HepG2 (cell line): ENCODE data around the gene SP1. TPM values are rescaled to one million over a fixed set of nuclear protein-coding genes. Genes with fewer than 3 reads are reported as not detected.

Source experiments
- BORCS8-MEF2B ChIP-seq: sonication (generic); formaldehyde crosslinking; IDR thresholded peaks from 2 replicates; pipeline ENCODE4 v1.8.0; 2022; ENCODE audit warnings: mild to moderate bottlenecking, missing genetic modification reagents
- HES4 ChIP-seq: sonication (generic); formaldehyde crosslinking; IDR thresholded peaks from 2 replicates; pipeline ENCODE4 v1.9.0; 2021; ENCODE audit warnings: mild to moderate bottlenecking, missing genetic modification reagents, borderline replicate concordance
- TCF12 ChIP-seq, 2 experiments: fragments of 450-650 bp in 1 of 2; sonication (generic) in 1 of 2; formaldehyde crosslinking in 1 of 2; IDR thresholded peaks; 2 replicates each; pipeline versions ENCODE4 v1.6.1 to v1.8.0; 2017 to 2022; ENCODE audit warnings: antibody characterized with exemption in 1 of 2, mild to moderate bottlenecking in 1 of 2, missing genetic modification reagents in 1 of 2, moderate library complexity in 1 of 2
- ZNF33B ChIP-seq: sonication (generic); formaldehyde crosslinking; IDR thresholded peaks from 2 replicates; pipeline ENCODE4 v1.5.1; 2020; ENCODE audit warnings: mild to moderate bottlenecking, missing genetic modification reagents
- ZNF407 ChIP-seq: sonication (generic); formaldehyde crosslinking; IDR thresholded peaks from one replicate; pipeline ENCODE4 v1.5.1; 2020; ENCODE audit warnings: mild to moderate bottlenecking, missing genetic modification reagents; ENCODE audit errors: not compliant biosample characterization
- ZNF44 ChIP-seq: sonication (generic); formaldehyde crosslinking; IDR thresholded peaks from 2 replicates; pipeline ENCODE4 v1.5.1; 2020; ENCODE audit warnings: mild to moderate bottlenecking, missing genetic modification reagents
- ZNF740 ChIP-seq: sonication (generic); formaldehyde crosslinking; IDR thresholded peaks from 2 replicates; pipeline ENCODE4 v1.4.0; 2020; ENCODE audit warnings: missing genetic modification reagents
- ZNF772 ChIP-seq: sonication (generic); formaldehyde crosslinking; IDR thresholded peaks from 2 replicates; pipeline ENCODE4 v1.5.0; 2020; ENCODE audit warnings: mild to moderate bottlenecking, missing genetic modification reagents
- polyA plus RNA-seq, 8 experiments: library from polyadenylated mRNA; depleted of rRNA in 3 of 8; stranded (reverse) in 7 of 8; unstranded in 1 of 8; fragments of >200 nt; fragmentation: Illumina TruSeq in 4 of 8; extraction: Trizol in 4 of 8; gene quantifications; 2 replicates each; pipeline versions ENCODE4 v1.2.1 to v1.2.3, GENCODE V29; 2011 to 2016; ENCODE audit warnings: low read depth in 4 of 8, missing spikeins in 1 of 8, mixed read lengths in 1 of 8; ENCODE audit not compliant: insufficient read depth in 1 of 8
- total RNA-seq, 5 experiments: library from RNA; depleted of rRNA; stranded (reverse); fragments of >200 nt; fragmentation: Illumina TruSeq; extraction: Trizol; gene quantifications; 2 replicates each; pipeline ENCODE4 v1.2.3, GENCODE V29; 2016; ENCODE audit warnings: low read depth in 1 of 5
- TF ChIP-seq, protein P1 (sequence below), 2 experiments: sonication (generic) in 1 of 2; formaldehyde crosslinking in 1 of 2; IDR thresholded peaks; 2 replicates each; pipeline versions ENCODE4 v1.5.1 to v1.6.1; 2011 to 2020; ENCODE audit warnings: borderline replicate concordance in 1 of 2, low read depth in 1 of 2, low read length in 1 of 2, mild to moderate bottlenecking in 1 of 2, missing genetic modification reagents in 1 of 2, moderate library complexity in 1 of 2
- TF ChIP-seq, protein P2 (sequence below): sonication (generic); formaldehyde crosslinking; IDR thresholded peaks from 2 replicates; pipeline ENCODE4 v1.5.1; 2020; ENCODE audit warnings: mild to moderate bottlenecking, missing genetic modification reagents, borderline replicate concordance

Gene SP1
- total and polyA plus RNA-seq, 2 of the 13 experiments (the other 11 are each of a cell fraction or from before 2014, with no cell fraction given), result 26.5 to 27.5 TPM

DNA sequence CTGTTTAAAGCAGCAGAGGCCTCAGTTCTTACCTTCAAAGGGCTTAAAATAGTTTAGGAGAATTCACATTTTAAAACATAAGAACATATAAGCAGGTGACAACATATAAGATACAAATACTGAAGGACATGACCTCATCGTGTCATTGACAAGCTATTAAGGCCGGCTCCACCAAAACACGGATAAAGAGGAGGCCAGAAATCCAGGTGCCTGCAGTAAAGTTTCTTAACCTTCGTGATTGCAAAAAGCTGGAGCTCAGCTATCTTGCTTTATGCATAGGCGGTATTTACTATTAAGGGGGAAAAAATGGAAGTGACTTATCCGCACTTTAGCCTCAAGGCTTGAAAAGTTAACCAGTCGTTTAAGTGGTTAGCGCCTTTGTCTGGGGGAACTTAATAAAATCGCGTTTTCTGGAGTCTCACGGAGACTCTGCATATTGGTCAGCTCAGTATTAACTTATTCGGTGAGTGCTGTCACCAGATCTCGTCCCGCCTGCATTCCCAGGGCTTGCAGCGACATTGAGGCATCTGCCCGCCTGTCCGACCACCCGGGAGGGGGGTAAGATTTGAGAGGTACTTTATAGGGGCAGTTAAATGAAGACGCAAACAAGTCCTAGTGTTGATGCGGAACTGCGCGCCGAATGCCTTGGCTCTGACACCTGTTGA is 1.1 kb upstream of the SP1 start (continued):
- TF ChIP-seq ZNF33B (no peak), ZNF407 (CRISPR knock-in tag) (peak; percentile 25), ZNF772 (0 out of 2 replicates have a peak, but pooled peaks have one; percentile 53), ZNF44 (CRISPR knock-in tag) (0 out of 2 replicates have a peak, but pooled peaks have one; percentile 64), ZNF740 (CRISPR knock-in tag) (0 out of 2 replicates have a peak, but pooled peaks have one; percentile 22), TCF12 (IDR thresholded peaks at IDR 0.05) (no peak), TCF12 (CRISPR knock-in tag; IDR thresholded peaks at IDR 0.05) (no peak), HES4 (CRISPR knock-in tag) (no peak), BORCS8-MEF2B (CRISPR knock-in tag) (peak; percentile 52; the same call in 1 of the 2 replicates)
- TF ChIP-seq, protein P1, sequence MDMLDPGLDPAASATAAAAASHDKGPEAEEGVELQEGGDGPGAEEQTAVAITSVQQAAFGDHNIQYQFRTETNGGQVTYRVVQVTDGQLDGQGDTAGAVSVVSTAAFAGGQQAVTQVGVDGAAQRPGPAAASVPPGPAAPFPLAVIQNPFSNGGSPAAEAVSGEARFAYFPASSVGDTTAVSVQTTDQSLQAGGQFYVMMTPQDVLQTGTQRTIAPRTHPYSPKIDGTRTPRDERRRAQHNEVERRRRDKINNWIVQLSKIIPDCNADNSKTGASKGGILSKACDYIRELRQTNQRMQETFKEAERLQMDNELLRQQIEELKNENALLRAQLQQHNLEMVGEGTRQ (IDR thresholded peaks at IDR 0.05; ENCODE audit: low read depth, low read length), result no peak
- TF ChIP-seq, protein P1 (CRISPR knock-in tag; IDR thresholded peaks at IDR 0.05; ENCODE audit: borderline replicate concordance), result no peak
- TF ChIP-seq, protein P2, sequence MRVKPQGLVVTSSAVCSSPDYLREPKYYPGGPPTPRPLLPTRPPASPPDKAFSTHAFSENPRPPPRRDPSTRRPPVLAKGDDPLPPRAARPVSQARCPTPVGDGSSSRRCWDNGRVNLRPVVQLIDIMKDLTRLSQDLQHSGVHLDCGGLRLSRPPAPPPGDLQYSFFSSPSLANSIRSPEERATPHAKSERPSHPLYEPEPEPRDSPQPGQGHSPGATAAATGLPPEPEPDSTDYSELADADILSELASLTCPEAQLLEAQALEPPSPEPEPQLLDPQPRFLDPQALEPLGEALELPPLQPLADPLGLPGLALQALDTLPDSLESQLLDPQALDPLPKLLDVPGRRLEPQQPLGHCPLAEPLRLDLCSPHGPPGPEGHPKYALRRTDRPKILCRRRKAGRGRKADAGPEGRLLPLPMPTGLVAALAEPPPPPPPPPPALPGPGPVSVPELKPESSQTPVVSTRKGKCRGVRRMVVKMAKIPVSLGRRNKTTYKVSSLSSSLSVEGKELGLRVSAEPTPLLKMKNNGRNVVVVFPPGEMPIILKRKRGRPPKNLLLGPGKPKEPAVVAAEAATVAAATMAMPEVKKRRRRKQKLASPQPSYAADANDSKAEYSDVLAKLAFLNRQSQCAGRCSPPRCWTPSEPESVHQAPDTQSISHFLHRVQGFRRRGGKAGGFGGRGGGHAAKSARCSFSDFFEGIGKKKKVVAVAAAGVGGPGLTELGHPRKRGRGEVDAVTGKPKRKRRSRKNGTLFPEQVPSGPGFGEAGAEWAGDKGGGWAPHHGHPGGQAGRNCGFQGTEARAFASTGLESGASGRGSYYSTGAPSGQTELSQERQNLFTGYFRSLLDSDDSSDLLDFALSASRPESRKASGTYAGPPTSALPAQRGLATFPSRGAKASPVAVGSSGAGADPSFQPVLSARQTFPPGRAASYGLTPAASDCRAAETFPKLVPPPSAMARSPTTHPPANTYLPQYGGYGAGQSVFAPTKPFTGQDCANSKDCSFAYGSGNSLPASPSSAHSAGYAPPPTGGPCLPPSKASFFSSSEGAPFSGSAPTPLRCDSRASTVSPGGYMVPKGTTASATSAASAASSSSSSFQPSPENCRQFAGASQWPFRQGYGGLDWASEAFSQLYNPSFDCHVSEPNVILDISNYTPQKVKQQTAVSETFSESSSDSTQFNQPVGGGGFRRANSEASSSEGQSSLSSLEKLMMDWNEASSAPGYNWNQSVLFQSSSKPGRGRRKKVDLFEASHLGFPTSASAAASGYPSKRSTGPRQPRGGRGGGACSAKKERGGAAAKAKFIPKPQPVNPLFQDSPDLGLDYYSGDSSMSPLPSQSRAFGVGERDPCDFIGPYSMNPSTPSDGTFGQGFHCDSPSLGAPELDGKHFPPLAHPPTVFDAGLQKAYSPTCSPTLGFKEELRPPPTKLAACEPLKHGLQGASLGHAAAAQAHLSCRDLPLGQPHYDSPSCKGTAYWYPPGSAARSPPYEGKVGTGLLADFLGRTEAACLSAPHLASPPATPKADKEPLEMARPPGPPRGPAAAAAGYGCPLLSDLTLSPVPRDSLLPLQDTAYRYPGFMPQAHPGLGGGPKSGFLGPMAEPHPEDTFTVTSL (CRISPR knock-in tag), result no peak
